Mesothelial cell of epicardium (in vitro differentiated cells): ENCODE results near the gene CHMP4A. TPM values are rescaled to one million over a fixed set of nuclear protein-coding genes. Genes with fewer than 3 reads are reported as not detected.

Source experiments
- DNase-seq, 2 experiments: peaks; one replicate each; pipeline ENCODE4 v3.0.0; 2021; ENCODE audit warnings: low spot score in 2 of 2; ENCODE audit not compliant: unreplicated experiment in 2 of 2
- H3K27ac Mint-ChIP-seq: 2 replicates; pipeline ENCODE4 v1.8.0; 2021; ENCODE audit warnings: mixed read lengths
- H3K27me3 Mint-ChIP-seq: 2 replicates; pipeline ENCODE4 v1.8.0; 2021; ENCODE audit warnings: low read depth, mixed read lengths
- H3K36me3 Mint-ChIP-seq: 2 replicates; pipeline ENCODE4 v1.8.0; 2021; ENCODE audit warnings: mixed read lengths
- H3K4me1 Mint-ChIP-seq: 2 replicates; pipeline ENCODE4 v1.8.0; 2021; ENCODE audit warnings: mixed read lengths
- H3K4me3 Mint-ChIP-seq: 2 replicates; pipeline ENCODE4 v1.8.0; 2021; ENCODE audit warnings: mild to moderate bottlenecking, moderate library complexity, mixed read lengths
- H3K9me3 Mint-ChIP-seq: 2 replicates; pipeline ENCODE4 v1.8.0; 2021; ENCODE audit warnings: mixed read lengths
- total RNA-seq: library from RNA; stranded (reverse); gene quantifications from 3 replicates; pipeline ENCODE4 v1.2.1, GENCODE V29; 2021
- TF ChIP-seq, protein P1 (sequence below): fragments of 200-600 bp; sonication (generic); IDR thresholded peaks from one replicate; pipeline ENCODE4 v1.5.0; 2021; ENCODE audit warnings: antibody characterized with exemption; ENCODE audit not compliant: unreplicated experiment

The CHMP4A gene
- total RNA-seq, 1 donor from 2014 or later = 48.0 TPM

DNA sequence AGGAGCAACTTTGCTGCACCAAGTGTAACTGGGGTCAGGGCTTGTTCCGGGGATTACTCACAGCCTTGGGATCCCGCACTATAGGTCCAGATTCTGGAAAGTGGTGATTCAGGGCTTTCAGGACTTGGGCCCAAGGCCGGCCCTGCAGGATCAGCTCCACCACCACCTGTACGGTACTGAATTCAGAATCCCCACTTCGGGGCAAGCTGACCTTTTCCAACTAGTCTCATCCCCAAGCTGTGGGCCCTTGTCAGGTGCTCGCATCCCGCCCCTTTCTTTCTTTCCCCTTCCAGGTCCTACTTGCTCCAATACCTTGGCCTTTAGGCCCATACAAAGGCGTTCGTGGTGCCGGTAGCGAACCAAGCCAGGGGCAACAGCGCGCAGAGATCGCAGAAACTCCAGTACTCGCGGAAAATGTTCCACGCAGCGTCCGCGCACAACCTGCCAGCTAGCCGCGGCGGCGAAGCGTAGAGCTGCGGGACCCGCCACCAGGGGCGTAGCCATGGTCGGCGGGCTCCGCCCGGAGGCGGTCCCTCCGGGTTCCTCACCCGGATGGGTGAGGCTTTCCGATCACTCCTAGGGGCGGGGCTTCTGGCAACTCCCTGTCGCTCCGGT, 28.6 kb upstream of the CHMP4A start:
- Mint-ChIP-seq H3K4me3 (peak overlapping the region; percentile 93), H3K27me3 (no peaks in the 10 kb centered on the region), H3K27ac (peak overlapping the region; percentile 100), H3K36me3 (peaks cover 18% of the 10 kb centered on the region), H3K9me3 (no peaks in the 10 kb centered on the region), H3K4me1 (peaks cover 32% of the 10 kb centered on the region)
- TF ChIP-seq, protein P1, sequence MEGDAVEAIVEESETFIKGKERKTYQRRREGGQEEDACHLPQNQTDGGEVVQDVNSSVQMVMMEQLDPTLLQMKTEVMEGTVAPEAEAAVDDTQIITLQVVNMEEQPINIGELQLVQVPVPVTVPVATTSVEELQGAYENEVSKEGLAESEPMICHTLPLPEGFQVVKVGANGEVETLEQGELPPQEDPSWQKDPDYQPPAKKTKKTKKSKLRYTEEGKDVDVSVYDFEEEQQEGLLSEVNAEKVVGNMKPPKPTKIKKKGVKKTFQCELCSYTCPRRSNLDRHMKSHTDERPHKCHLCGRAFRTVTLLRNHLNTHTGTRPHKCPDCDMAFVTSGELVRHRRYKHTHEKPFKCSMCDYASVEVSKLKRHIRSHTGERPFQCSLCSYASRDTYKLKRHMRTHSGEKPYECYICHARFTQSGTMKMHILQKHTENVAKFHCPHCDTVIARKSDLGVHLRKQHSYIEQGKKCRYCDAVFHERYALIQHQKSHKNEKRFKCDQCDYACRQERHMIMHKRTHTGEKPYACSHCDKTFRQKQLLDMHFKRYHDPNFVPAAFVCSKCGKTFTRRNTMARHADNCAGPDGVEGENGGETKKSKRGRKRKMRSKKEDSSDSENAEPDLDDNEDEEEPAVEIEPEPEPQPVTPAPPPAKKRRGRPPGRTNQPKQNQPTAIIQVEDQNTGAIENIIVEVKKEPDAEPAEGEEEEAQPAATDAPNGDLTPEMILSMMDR = peak; percentile 68
- peak; percentile 91 to 94 for DNase-seq

DNA sequence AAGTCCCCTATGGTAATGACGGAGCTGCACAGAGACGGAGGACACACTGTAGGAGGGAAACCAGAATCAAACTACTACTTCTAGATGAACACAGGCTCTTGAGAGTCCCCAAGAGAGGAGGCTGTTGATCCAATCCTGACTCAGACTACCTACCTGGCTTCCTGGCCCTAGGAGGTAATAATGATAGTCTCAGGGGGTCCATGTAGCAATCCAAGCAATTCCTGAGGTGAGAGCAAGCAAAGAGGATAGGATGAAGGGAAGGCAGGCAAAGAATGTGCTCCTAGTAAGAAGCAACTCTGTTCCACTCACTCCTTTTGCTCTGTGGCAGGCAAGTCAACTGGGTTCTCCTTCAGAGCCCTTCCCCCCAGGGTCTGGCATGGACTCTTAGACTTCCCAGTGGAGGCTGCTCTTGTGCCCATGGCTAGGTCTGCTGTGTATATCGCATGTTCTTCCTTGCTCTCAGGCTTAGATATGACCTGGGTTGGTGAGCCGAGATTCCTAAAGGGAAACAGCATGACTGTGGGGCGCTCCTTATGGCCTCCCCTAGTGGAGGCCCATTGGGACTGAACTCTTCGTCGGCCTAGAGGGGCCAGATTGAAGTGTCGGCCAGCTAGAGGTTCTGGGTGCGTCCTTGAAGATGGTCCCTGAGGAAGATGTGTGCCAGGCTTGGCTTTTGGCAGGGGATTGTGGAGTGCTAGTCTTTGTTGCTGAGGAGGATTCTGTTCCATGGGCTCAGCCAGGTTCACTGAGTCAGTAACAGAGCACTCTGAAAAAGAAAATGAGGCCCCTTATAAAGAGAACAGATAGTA, 27.0 kb upstream of the CHMP4A start:
- no peaks in the 10 kb centered on the region for H3K27me3 Mint-ChIP-seq
- no peak overlapping the region for H3K27ac Mint-ChIP-seq
- peak overlapping the region; percentile 93 for H3K4me3 Mint-ChIP-seq
- H3K36me3 Mint-ChIP-seq = peaks cover 29% of the 10 kb centered on the region
- DNase-seq = no peak
- H3K4me1 Mint-ChIP-seq = peaks cover 34% of the 10 kb centered on the region
- H3K9me3 Mint-ChIP-seq = no peaks in the 10 kb centered on the region
- TF ChIP-seq, protein P1 = no peak

DNA sequence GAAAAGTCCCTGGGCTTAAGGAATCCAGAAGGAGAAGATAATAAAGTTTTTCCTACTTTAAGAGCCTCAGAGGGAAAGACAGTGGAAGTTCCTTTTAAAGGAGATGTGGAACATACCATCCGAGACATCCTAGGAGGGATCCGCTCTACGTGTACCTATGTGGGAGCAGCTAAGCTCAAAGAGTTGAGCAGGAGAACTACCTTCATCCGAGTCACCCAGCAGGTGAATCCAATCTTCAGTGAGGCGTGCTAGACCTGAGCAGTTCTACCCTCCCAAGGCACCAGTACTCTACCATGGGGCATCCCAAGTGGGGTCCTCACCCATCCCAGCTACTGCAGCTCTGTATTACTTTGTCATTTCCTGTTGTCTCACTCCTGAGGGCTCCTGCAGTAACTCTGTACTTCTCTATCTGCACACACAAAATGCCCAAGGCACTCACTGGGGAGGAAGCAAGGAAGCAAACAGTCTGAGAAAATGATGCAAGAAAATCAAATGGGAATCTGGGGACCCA, 25.3 kb upstream of the CHMP4A start:
- H3K27ac Mint-ChIP-seq = peak overlapping the region; percentile 51
- DNase-seq = no peak
- peaks cover 43% of the 10 kb centered on the region for H3K4me1 Mint-ChIP-seq
- no peaks in the 10 kb centered on the region for H3K9me3 Mint-ChIP-seq
- peaks cover 29% of the 10 kb centered on the region for H3K36me3 Mint-ChIP-seq
- TF ChIP-seq, protein P1 = no peak
- no peaks in the 10 kb centered on the region for H3K27me3 Mint-ChIP-seq
- H3K4me3 Mint-ChIP-seq = no peak overlapping the region

DNA sequence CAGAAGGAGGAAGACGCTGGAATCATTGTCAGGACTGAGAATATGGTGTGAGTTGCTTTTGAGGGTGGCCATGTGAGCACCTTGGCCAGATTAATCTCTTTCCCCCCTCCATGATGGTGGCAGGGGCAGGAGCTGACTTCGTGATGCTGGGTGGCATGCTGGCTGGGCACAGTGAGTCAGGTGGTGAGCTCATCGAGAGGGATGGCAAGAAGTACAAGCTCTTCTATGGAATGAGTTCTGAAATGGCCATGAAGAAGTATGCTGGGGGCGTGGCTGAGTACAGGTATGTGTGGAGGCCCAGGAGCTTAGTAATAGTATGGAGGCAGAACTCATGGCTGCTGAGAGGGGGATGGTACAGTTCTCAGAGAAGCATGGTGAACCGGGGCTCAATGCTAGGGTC, 24.8 kb upstream of the CHMP4A start:
- TF ChIP-seq, protein P1 = no peak
- Mint-ChIP-seq H3K36me3 (peaks cover 29% of the 10 kb centered on the region), H3K4me3 (no peak overlapping the region), H3K27ac (peak overlapping the region; percentile 51), H3K27me3 (no peaks in the 10 kb centered on the region), H3K9me3 (no peaks in the 10 kb centered on the region), H3K4me1 (peaks cover 46% of the 10 kb centered on the region)
- DNase-seq = no peak

DNA sequence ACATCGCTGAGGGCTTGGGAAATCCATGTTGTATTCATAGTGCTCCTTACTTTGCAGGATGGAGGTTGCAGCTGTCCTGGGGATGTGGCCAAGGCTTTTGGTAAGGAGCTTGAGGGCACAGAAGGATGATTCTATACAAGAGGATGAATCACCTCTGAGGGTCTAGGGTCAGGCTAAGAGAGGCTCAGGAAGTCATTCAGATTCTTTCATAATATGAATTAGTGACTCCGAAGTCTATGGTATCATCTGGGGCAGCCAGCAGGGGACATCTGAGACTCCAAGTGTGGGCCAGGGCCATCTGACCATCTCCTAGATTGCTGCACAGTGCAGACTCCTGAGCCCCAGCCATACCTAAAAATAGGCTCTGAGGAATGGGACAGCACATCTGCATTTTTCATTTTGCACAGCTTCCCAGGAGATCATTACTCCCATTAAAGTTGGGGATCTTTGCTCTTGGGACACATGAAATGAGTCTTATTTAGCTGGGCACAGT, 24.2 kb upstream of the CHMP4A start:
- no peak overlapping the region for H3K27ac Mint-ChIP-seq
- H3K27me3 Mint-ChIP-seq = no peaks in the 10 kb centered on the region
- H3K9me3 Mint-ChIP-seq = no peaks in the 10 kb centered on the region
- peaks cover 29% of the 10 kb centered on the region for H3K36me3 Mint-ChIP-seq
- DNase-seq = no peak
- TF ChIP-seq, protein P1 = no peak
- H3K4me3 Mint-ChIP-seq = no peak overlapping the region
- peaks cover 45% of the 10 kb centered on the region for H3K4me1 Mint-ChIP-seq
